SK-N-SH treated with all-trans-retinoic acid at 6 μM for 48 hours (cell line): ENCODE measurements around the gene MYO7A.

Source experiments
- ATAC-seq: fragments of 200-7000 bp; cut with Tn5 transposase; 3 replicates; pipeline ENCODE4 v1.9.1; 2020; ENCODE audit warnings: mild to moderate bottlenecking, moderate library complexity
- ARNTL ChIP-seq: fragments of 450-650 bp; formaldehyde crosslinking; IDR thresholded peaks from 2 replicates; pipeline ENCODE4 v1.5.0; 2020; ENCODE audit warnings: low read depth, mild to moderate bottlenecking, moderate library complexity, borderline replicate concordance
- BACH2 ChIP-seq: fragments of 250-450 bp; sonication (Bioruptor Pico); IDR thresholded peaks from 2 replicates; pipeline ENCODE4 v1.9.0; 2021; ENCODE audit warnings: mild to moderate bottlenecking, borderline replicate concordance
- CSDC2 ChIP-seq: fragments of 250-450 bp; sonication (Bioruptor Pico); IDR thresholded peaks from 2 replicates; pipeline ENCODE4 v1.5.0; 2020; ENCODE audit warnings: mild to moderate bottlenecking, moderate library complexity
- CSRNP3 ChIP-seq: fragments of 250-450 bp; sonication (Bioruptor Pico); IDR thresholded peaks from 2 replicates; pipeline ENCODE4 v1.5.1; 2021; ENCODE audit warnings: mild to moderate bottlenecking, moderate library complexity
- ESRRG ChIP-seq: fragments of 250-450 bp; sonication (Bioruptor Pico); IDR thresholded peaks from 2 replicates; pipeline ENCODE4 v1.6.1; 2021; ENCODE audit warnings: mild to moderate bottlenecking
- GLIS3 ChIP-seq: fragments of 250-450 bp; sonication (Bioruptor Pico); IDR thresholded peaks from 2 replicates; pipeline ENCODE4 v1.5.0; 2020; ENCODE audit warnings: mild to moderate bottlenecking, moderate library complexity
- ISL1 ChIP-seq: fragments of 250-450 bp; sonication (Bioruptor Pico); IDR thresholded peaks from 2 replicates; pipeline ENCODE4 v2.1.2; 2022; ENCODE audit warnings: mild to moderate bottlenecking, moderate library complexity
- OSR1 ChIP-seq: fragments of 250-450 bp; sonication (Bioruptor Pico); IDR thresholded peaks from 2 replicates; pipeline ENCODE4 v1.8.0; 2022; ENCODE audit warnings: moderate library complexity, mild to moderate bottlenecking, inconsistent platforms
- POU6F1 ChIP-seq: fragments of 250-450 bp; sonication (Bioruptor Pico); IDR thresholded peaks from 2 replicates; pipeline ENCODE4 v1.8.0; 2021; ENCODE audit warnings: low read depth, mild to moderate bottlenecking, moderate library complexity, borderline replicate concordance
- PPARA ChIP-seq: fragments of 250-450 bp; sonication (Bioruptor Pico); IDR thresholded peaks from 2 replicates; pipeline ENCODE4 v1.5.0; 2020; ENCODE audit warnings: mild to moderate bottlenecking, borderline replicate concordance
- RARB ChIP-seq: fragments of 250-450 bp; sonication (Bioruptor Pico); IDR thresholded peaks from 2 replicates; pipeline ENCODE4 v1.8.0; 2021; ENCODE audit warnings: mild to moderate bottlenecking, moderate library complexity
- SNAI2 ChIP-seq: fragments of 250-450 bp; sonication (Bioruptor Pico); IDR thresholded peaks from 2 replicates; pipeline ENCODE4 v1.5.0; 2020; ENCODE audit warnings: mild to moderate bottlenecking, moderate library complexity
- TCF4 ChIP-seq: fragments of 250-450 bp; sonication (Bioruptor Pico); IDR thresholded peaks from 2 replicates; pipeline ENCODE4 v1.8.0; 2021; ENCODE audit warnings: mild to moderate bottlenecking, moderate library complexity, borderline replicate concordance
- TOX ChIP-seq: fragments of 250-450 bp; sonication (Bioruptor Pico); IDR thresholded peaks from 2 replicates; pipeline ENCODE4 v1.8.0; 2021; ENCODE audit warnings: mild to moderate bottlenecking, moderate library complexity, borderline replicate concordance
- ZC3H10 ChIP-seq: fragments of 250-450 bp; sonication (Bioruptor Pico); IDR thresholded peaks from 2 replicates; pipeline ENCODE4 v1.5.1; 2021; ENCODE audit warnings: mild to moderate bottlenecking, moderate library complexity
- ZNF565 ChIP-seq: fragments of 450-650 bp; formaldehyde crosslinking; conservative IDR thresholded peaks from 2 replicates; pipeline ENCODE4 v1.5.0; 2020; ENCODE audit warnings: low read depth, mild to moderate bottlenecking, moderate library complexity
- ZNF70 ChIP-seq: fragments of 450-650 bp; formaldehyde crosslinking; IDR thresholded peaks from 2 replicates; pipeline ENCODE4 v1.5.0; 2020; ENCODE audit warnings: mild to moderate bottlenecking, moderate library complexity
- ZNF8 ChIP-seq: fragments of 450-650 bp; formaldehyde crosslinking; IDR thresholded peaks from 2 replicates; pipeline ENCODE4 v1.5.0; 2020; ENCODE audit warnings: mild to moderate bottlenecking, moderate library complexity
- TF ChIP-seq, protein P1 (sequence below): fragments of 250-450 bp; sonication (Bioruptor Pico); IDR thresholded peaks from 2 replicates; pipeline ENCODE4 v1.5.0; 2020; ENCODE audit warnings: mild to moderate bottlenecking, moderate library complexity

Gene MYO7A

DNA sequence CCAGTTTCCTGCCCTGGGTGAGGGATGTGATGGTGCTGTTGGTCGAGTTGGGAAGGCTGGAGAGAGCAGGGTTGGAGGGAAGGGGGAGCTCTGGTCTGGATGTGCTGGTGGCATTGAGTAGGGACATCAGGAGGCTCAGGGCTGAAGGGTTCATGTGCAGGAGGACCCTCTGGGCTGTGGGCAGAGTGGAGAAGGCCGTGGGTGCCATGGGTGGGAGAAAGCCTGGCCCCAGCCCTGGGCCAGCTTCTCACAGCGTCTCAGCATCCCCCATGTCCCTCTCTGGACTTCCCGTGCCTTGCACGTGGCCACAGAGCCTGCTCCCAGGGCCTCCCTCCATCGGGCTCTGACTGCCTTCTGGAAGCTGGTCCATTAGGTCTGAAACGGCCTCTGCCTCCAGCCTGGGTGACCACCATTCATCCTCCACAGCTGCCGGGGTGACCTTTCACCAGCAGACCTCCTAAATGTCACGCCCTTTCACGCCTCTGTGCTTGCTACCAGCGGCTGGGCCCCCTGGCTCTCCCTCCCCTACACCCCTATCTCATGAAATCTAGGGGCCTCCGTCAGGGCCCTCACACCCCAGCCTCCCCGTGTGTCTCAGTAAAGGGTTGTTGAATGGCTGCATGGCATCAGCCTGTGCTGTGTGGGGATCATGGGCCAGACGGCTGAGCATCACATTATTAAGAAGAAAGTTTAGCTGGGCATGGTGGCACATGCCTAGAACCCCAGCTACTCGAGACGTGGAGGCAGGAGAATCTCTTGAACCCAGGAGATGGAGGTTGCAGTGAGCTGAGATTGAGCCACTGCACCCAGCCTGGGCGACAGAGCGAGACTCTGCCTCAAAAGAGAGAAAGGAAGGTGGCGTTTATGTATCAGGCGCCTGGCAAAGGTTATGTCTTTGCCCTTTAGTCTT lies 25.5 kb downstream of the MYO7A start:
- no peak for TF ChIP-seq PPARA (CRISPR knock-in tag)
- TF ChIP-seq ZNF8 (CRISPR knock-in tag): no peak
- no peak for TF ChIP-seq ARNTL (CRISPR knock-in tag)
- no peak for TF ChIP-seq TCF4 (CRISPR knock-in tag)
- no peak for TF ChIP-seq BACH2 (CRISPR knock-in tag)
- TF ChIP-seq OSR1 (CRISPR knock-in tag): no peak
- TF ChIP-seq ESRRG: no peak
- no peak for TF ChIP-seq ISL1 (CRISPR knock-in tag)
- TF ChIP-seq POU6F1 (CRISPR knock-in tag): no peak
- TF ChIP-seq GLIS3 (CRISPR knock-in tag): no peak
- no peak for TF ChIP-seq CSRNP3 (CRISPR knock-in tag)
- no peak for TF ChIP-seq CSDC2 (CRISPR knock-in tag)
- TF ChIP-seq, protein P1, sequence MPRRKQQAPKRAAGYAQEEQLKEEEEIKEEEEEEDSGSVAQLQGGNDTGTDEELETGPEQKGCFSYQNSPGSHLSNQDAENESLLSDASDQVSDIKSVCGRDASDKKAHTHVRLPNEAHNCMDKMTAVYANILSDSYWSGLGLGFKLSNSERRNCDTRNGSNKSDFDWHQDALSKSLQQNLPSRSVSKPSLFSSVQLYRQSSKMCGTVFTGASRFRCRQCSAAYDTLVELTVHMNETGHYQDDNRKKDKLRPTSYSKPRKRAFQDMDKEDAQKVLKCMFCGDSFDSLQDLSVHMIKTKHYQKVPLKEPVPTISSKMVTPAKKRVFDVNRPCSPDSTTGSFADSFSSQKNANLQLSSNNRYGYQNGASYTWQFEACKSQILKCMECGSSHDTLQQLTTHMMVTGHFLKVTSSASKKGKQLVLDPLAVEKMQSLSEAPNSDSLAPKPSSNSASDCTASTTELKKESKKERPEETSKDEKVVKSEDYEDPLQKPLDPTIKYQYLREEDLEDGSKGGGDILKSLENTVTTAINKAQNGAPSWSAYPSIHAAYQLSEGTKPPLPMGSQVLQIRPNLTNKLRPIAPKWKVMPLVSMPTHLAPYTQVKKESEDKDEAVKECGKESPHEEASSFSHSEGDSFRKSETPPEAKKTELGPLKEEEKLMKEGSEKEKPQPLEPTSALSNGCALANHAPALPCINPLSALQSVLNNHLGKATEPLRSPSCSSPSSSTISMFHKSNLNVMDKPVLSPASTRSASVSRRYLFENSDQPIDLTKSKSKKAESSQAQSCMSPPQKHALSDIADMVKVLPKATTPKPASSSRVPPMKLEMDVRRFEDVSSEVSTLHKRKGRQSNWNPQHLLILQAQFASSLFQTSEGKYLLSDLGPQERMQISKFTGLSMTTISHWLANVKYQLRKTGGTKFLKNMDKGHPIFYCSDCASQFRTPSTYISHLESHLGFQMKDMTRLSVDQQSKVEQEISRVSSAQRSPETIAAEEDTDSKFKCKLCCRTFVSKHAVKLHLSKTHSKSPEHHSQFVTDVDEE: no peak
- TF ChIP-seq ZNF565 (CRISPR knock-in tag): no peak
- no peak for TF ChIP-seq SNAI2 (CRISPR knock-in tag)
- ATAC-seq: no peak

- ATAC-seq: no peak
- TF ChIP-seq ZNF8 (CRISPR knock-in tag) (no peak), ESRRG (no peak), TOX (CRISPR knock-in tag) (no peak), ZNF565 (CRISPR knock-in tag) (no peak), CSDC2 (CRISPR knock-in tag) (no peak), PPARA (CRISPR knock-in tag) (no peak), POU6F1 (CRISPR knock-in tag) (no peak), ZNF70 (no peak), ISL1 (CRISPR knock-in tag) (no peak), BACH2 (CRISPR knock-in tag) (no peak), CSRNP3 (CRISPR knock-in tag) (no peak), ZC3H10 (no peak), RARB (no peak), TCF4 (CRISPR knock-in tag) (no peak), OSR1 (CRISPR knock-in tag) (no peak)
- TF ChIP-seq, protein P1: no peak
These were observed 26.5 kb downstream of the MYO7A start for GRCh38 chr11:77154381-77155081.
